Liver (tissue), 9 donors: Measurements from ENCODE around the gene MICAL1. TPM values are rescaled to one million over a fixed set of nuclear protein-coding genes. Genes with fewer than 3 reads are reported as not detected.

Source experiments
- DNase-seq: peaks from one replicate; pipeline ENCODE4 v3.0.0-alpha.2; 2017; ENCODE audit warnings: low spot score
- H3K27ac ChIP-seq, 2 donors: one replicate each; pipeline ENCODE4 v1.7.0; 2013; ENCODE audit warnings: inconsistent platforms in 2 of 2, low read length in 2 of 2, control low read depth in 1 of 2, low read depth in 1 of 2, mild to moderate bottlenecking in 1 of 2
- H3K27me3 ChIP-seq, 4 donors: one replicate each; pipeline versions ENCODE4 v1.6.1 to v1.7.0; 2013; ENCODE audit warnings: low read length in 3 of 4, inconsistent platforms in 1 of 4, mild to moderate bottlenecking in 1 of 4, moderate library complexity in 1 of 4; ENCODE audit not compliant: control insufficient read depth in 4 of 4, insufficient read depth in 4 of 4
- H3K36me3 ChIP-seq, 4 donors: one replicate each; pipeline versions ENCODE4 v1.6.1 to v1.7.0; 2013; ENCODE audit warnings: low read length in 3 of 4, mild to moderate bottlenecking in 3 of 4, low read depth in 1 of 4, moderate library complexity in 1 of 4; ENCODE audit not compliant: control insufficient read depth in 4 of 4, insufficient read depth in 3 of 4
- H3K4me1 ChIP-seq, 4 donors: one replicate each; pipeline versions ENCODE4 v1.6.1 to v1.7.0; 2013; ENCODE audit warnings: low read length in 3 of 4, mild to moderate bottlenecking in 3 of 4, moderate library complexity in 1 of 4; ENCODE audit not compliant: control insufficient read depth in 4 of 4, insufficient read depth in 4 of 4
- H3K4me3 ChIP-seq, 3 donors: one replicate each; pipeline versions ENCODE4 v1.6.1 to v1.7.0; 2013; ENCODE audit warnings: low read length in 3 of 3, control low read depth in 1 of 3, low read depth in 1 of 3, mild to moderate bottlenecking in 1 of 3
- H3K9ac ChIP-seq, 2 donors: one replicate each; pipeline ENCODE4 v1.7.0; 2013; ENCODE audit warnings: low read length in 2 of 2, mild to moderate bottlenecking in 2 of 2, moderate library complexity in 2 of 2, control low read depth in 1 of 2, low read depth in 1 of 2
- H3K9me3 ChIP-seq, 4 donors: one replicate each; pipeline versions ENCODE4 v1.6.1 to v1.7.0; 2013; ENCODE audit warnings: low read length in 3 of 4; ENCODE audit not compliant: control insufficient read depth in 4 of 4
- EGR1 ChIP-seq, 2 donors: IDR thresholded peaks; 2 replicates each; pipeline ENCODE4 v1.6.1; 2016 to 2018; ENCODE audit warnings: antibody characterized with exemption in 2 of 2, low read depth in 2 of 2
- FOXA1 ChIP-seq: IDR thresholded peaks from 2 replicates; pipeline ENCODE4 v1.6.1; 2016; ENCODE audit warnings: antibody characterized with exemption
- FOXA2 ChIP-seq: IDR thresholded peaks from 2 replicates; pipeline ENCODE4 v1.6.1; 2016; ENCODE audit warnings: antibody characterized with exemption
- GABPA ChIP-seq, 2 donors: IDR thresholded peaks in 1 of 2; conservative IDR thresholded peaks in 1 of 2; 2 replicates each; pipeline ENCODE4 v1.6.1; 2016; ENCODE audit warnings: antibody characterized with exemption in 2 of 2, mild to moderate bottlenecking in 1 of 2, moderate library complexity in 1 of 2
- HNF4A ChIP-seq, 2 donors: conservative IDR thresholded peaks; 2 replicates each; pipeline ENCODE4 v1.6.1; 2016; ENCODE audit warnings: antibody characterized with exemption in 2 of 2, mild to moderate bottlenecking in 2 of 2
- HNF4G ChIP-seq: IDR thresholded peaks from 2 replicates; pipeline ENCODE4 v1.6.1; 2016; ENCODE audit warnings: antibody characterized with exemption
- JUND ChIP-seq, 2 donors: IDR thresholded peaks; 2 replicates each; pipeline ENCODE4 v1.6.1; 2016; ENCODE audit warnings: antibody characterized with exemption in 2 of 2
- NR2F2 ChIP-seq: IDR thresholded peaks from 2 replicates; pipeline ENCODE4 v1.6.1; 2016; ENCODE audit warnings: antibody characterized with exemption
- RAD21 ChIP-seq, 2 donors: IDR thresholded peaks; 2 replicates each; pipeline ENCODE4 v1.6.1; 2016; ENCODE audit warnings: antibody characterized with exemption in 2 of 2, mild to moderate bottlenecking in 2 of 2
- RXRA ChIP-seq, 2 donors: IDR thresholded peaks; 2 replicates each; pipeline ENCODE4 v1.6.1; 2017 to 2018; ENCODE audit warnings: antibody characterized with exemption in 2 of 2, mild to moderate bottlenecking in 1 of 2
- SP1 ChIP-seq: IDR thresholded peaks from 2 replicates; pipeline ENCODE4 v1.6.1; 2018; ENCODE audit warnings: antibody characterized with exemption, mild to moderate bottlenecking
- TAF1 ChIP-seq: conservative IDR thresholded peaks from 2 replicates; pipeline ENCODE4 v1.6.1; 2016; ENCODE audit warnings: antibody characterized with exemption, mild to moderate bottlenecking
- YY1 ChIP-seq: IDR thresholded peaks from 2 replicates; pipeline ENCODE4 v1.6.1; 2016; ENCODE audit warnings: antibody characterized with exemption, mild to moderate bottlenecking
- WGBS: extraction: QIAGEN DNeasy Blood & Tissue Kit; methylation state at CpG from one replicate; pipeline ENCODE4 v1.1.7; 2013; 5-methylcytosine and 5-hydroxymethylcytosine counted together
- polyA plus RNA-seq, 2 donors: library from polyadenylated mRNA; stranded (reverse) in 1 of 2; unstranded in 1 of 2; fragments of 200-250 nt in 1 of 2; fragments of >200 nt in 1 of 2; fragmentation: Nextera tagmentation in 1 of 2; extraction: Ambion mirVana in 1 of 2; gene quantifications; one replicate each; pipeline versions ENCODE4 v1.2.1 to v1.2.3, GENCODE V29; 2013 to 2015
- total RNA-seq, 2 donors: library from RNA; depleted of rRNA; stranded (reverse); fragments of >200 nt; gene quantifications; one replicate each; pipeline ENCODE4 v1.2.3, GENCODE V29; 2014
- TF ChIP-seq, protein P1 (sequence below): fragments of 150-350 bp; IDR thresholded peaks from 2 replicates; pipeline ENCODE4 v1.5.1; 2017; ENCODE audit warnings: improper control_type of control experiment, low read depth, low read length; ENCODE audit not compliant: missing input control
- TF ChIP-seq, protein P2 (sequence below): IDR thresholded peaks from 2 replicates; pipeline ENCODE4 v1.6.1; 2016; ENCODE audit warnings: antibody characterized with exemption
- TF ChIP-seq, protein P3 (sequence below): IDR thresholded peaks from 2 replicates; pipeline ENCODE4 v1.6.1; 2016; ENCODE audit warnings: antibody characterized with exemption
- donor health status: healthy.
- donor health status: healthy.
- donor health status: healthy.
- donor health status: healthy.
- donor health status: healthy.

Gene MICAL1, protein sequence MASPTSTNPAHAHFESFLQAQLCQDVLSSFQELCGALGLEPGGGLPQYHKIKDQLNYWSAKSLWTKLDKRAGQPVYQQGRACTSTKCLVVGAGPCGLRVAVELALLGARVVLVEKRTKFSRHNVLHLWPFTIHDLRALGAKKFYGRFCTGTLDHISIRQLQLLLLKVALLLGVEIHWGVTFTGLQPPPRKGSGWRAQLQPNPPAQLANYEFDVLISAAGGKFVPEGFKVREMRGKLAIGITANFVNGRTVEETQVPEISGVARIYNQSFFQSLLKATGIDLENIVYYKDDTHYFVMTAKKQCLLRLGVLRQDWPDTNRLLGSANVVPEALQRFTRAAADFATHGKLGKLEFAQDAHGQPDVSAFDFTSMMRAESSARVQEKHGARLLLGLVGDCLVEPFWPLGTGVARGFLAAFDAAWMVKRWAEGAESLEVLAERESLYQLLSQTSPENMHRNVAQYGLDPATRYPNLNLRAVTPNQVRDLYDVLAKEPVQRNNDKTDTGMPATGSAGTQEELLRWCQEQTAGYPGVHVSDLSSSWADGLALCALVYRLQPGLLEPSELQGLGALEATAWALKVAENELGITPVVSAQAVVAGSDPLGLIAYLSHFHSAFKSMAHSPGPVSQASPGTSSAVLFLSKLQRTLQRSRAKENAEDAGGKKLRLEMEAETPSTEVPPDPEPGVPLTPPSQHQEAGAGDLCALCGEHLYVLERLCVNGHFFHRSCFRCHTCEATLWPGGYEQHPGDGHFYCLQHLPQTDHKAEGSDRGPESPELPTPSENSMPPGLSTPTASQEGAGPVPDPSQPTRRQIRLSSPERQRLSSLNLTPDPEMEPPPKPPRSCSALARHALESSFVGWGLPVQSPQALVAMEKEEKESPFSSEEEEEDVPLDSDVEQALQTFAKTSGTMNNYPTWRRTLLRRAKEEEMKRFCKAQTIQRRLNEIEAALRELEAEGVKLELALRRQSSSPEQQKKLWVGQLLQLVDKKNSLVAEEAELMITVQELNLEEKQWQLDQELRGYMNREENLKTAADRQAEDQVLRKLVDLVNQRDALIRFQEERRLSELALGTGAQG
- total RNA-seq (1 to 10 TPM; 4.2 to 4.9 TPM), polyA plus RNA-seq (1 to 10 TPM; 1.8 to 2.4 TPM)

DNA sequence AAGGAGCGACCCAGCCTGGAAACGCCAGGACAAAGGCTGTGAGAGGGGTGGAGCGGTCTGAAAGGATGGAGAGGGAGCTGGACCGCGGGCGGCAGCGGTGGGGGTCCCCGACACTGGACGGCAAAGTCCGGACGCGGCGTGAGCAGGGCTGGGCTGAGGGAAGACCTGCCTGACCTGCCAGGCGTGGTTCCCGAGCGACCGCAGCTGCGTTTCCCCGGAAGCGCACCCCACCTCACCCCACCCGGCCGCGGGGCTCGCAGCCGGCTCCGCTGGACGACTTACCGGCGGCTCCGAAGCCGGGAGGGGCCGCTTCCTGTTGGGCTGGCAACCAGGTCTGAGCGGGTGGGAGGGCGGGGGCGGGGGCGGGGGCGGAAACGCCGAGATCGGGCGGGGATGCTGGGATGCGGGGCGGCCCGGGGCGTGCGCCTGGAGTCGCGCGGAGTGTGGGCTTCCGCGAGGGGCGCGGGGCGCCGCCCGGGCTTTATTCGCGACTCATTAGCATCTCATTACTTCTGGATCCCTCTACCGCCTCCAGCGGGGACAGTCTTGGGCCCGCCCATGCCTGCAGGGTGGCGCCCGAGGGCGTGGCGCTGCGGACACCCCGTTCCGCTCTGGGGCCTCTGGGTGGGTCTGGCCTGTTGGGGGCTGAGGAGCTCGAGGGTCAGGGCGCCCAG, at the start of gene MICAL1:
Gene MICAL1, minus strand, starts transcription at position 336 of the 674 bp plus-strand sequence. CDS start 1,576 bp downstream, outside the sequence.
- DNase-seq: peak; percentile 68
- no peaks in the 10 kb centered on the region for H3K9me3 ChIP-seq
- TF ChIP-seq, protein P1, sequence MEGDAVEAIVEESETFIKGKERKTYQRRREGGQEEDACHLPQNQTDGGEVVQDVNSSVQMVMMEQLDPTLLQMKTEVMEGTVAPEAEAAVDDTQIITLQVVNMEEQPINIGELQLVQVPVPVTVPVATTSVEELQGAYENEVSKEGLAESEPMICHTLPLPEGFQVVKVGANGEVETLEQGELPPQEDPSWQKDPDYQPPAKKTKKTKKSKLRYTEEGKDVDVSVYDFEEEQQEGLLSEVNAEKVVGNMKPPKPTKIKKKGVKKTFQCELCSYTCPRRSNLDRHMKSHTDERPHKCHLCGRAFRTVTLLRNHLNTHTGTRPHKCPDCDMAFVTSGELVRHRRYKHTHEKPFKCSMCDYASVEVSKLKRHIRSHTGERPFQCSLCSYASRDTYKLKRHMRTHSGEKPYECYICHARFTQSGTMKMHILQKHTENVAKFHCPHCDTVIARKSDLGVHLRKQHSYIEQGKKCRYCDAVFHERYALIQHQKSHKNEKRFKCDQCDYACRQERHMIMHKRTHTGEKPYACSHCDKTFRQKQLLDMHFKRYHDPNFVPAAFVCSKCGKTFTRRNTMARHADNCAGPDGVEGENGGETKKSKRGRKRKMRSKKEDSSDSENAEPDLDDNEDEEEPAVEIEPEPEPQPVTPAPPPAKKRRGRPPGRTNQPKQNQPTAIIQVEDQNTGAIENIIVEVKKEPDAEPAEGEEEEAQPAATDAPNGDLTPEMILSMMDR: peak; percentile 19
- TF ChIP-seq YY1: no peak
- H3K36me3 ChIP-seq: no peaks in the 10 kb centered on the region
- peaks cover 8 to 19% (median 16%) of the 10 kb centered on the region in 4 donors for H3K4me1 ChIP-seq
- H3K4me3 ChIP-seq: peak within 1 kb of the TSS; percentile 27 to 74 (median 73)
- 1% methylated on average over 70 of the region's 70 CpGs for WGBS
- H3K27ac ChIP-seq: peak within 1 kb of the TSS; percentile 71 to 74
- H3K27me3 ChIP-seq: no peaks in the 10 kb centered on the region
- H3K9ac ChIP-seq: peak within 1 kb of the TSS in 1 of 2 donors; percentile 37

DNA sequence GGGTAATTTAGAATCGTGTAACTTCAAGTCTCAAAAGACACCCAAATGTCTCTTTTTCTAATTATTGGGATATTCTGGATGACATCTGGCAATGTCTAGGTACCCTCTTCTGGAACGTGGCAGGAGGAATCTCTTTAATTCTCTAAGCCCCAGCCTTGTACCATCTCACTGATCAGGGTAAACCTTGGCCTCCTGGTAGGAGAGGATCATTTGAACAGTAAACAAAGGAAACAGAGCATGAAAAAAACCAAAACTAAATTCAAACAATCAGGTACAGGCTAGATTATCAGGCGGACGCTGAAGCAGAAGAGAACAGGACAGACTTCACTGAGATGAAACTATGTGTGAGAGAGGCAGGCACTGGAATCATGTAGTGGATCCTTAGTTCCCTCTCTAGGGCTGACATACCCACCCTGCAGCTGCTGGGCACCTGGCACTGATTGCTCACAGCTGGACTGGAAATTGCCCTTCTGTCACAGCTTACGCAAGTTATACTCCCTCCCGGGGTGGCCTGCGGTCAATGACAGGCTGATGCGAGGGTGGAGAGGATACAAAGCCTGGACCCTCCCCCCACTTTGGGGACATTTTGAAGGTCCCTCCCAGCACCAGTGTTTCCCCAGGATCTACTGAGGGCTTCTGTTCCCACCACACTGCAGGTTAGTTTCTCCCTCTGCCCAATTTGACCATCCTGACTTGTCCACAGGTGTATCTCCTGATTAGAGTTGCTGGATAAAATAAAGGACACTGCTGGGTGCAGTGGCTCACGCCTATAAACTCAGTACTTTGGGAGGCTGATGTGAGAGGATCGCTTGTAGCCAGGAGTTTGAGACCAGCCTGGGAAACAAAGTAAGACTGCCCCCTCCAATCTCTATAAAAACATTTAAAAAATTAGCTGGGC, 48.0 kb upstream of the MICAL1 start:
- H3K4me3 ChIP-seq: no peak overlapping the region
- H3K27ac ChIP-seq: no peak overlapping the region
- H3K9ac ChIP-seq: no peak overlapping the region
- 45% methylated on average over 10 of the region's 10 CpGs for WGBS
- H3K9me3 ChIP-seq: no peaks in the 10 kb centered on the region
- H3K36me3 ChIP-seq: no peaks in the 10 kb centered on the region
- peaks cover 0 to 10% (median 9%) of the 10 kb centered on the region in 4 donors for H3K4me1 ChIP-seq
- DNase-seq: no peak
- no peaks in the 10 kb centered on the region for H3K27me3 ChIP-seq
- TF ChIP-seq, protein P2, sequence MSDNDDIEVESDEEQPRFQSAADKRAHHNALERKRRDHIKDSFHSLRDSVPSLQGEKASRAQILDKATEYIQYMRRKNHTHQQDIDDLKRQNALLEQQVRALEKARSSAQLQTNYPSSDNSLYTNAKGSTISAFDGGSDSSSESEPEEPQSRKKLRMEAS: no peak
- TF ChIP-seq JUND (IDR thresholded peaks at IDR 0.05) (peak in 1 of 2 donors; percentile 46), RXRA (IDR thresholded peaks at IDR 0.05) (peak; percentile 91 to 95), GABPA (IDR thresholded peaks at IDR 0.05 in 1 of 2, conservative IDR thresholded peaks at IDR 0.05 in 1 of 2) (no peak), YY1 (peak; percentile 53), FOXA2 (peak; percentile 41), NR2F2 (no peak), HNF4G (peak; percentile 47), RAD21 (IDR thresholded peaks at IDR 0.05) (peak; percentile 5 to 31), SP1 (peak; percentile 89), HNF4A (conservative IDR thresholded peaks at IDR 0.05) (peak; percentile 84 to 89), TAF1 (peak; percentile 19), FOXA1 (no peak), EGR1 (IDR thresholded peaks at IDR 0.05; ENCODE audit: low read depth in 2 of 2) (no peak)
- TF ChIP-seq, protein P3, sequence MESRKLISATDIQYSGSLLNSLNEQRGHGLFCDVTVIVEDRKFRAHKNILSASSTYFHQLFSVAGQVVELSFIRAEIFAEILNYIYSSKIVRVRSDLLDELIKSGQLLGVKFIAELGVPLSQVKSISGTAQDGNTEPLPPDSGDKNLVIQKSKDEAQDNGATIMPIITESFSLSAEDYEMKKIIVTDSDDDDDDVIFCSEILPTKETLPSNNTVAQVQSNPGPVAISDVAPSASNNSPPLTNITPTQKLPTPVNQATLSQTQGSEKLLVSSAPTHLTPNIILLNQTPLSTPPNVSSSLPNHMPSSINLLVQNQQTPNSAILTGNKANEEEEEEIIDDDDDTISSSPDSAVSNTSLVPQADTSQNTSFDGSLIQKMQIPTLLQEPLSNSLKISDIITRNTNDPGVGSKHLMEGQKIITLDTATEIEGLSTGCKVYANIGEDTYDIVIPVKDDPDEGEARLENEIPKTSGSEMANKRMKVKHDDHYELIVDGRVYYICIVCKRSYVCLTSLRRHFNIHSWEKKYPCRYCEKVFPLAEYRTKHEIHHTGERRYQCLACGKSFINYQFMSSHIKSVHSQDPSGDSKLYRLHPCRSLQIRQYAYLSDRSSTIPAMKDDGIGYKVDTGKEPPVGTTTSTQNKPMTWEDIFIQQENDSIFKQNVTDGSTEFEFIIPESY: no peak
- TF ChIP-seq, protein P1: no peak
